Body of pancreas (tissue), 4 donors: Measurements from ENCODE around the gene DCANP1. TPM values are rescaled to one million over a fixed set of nuclear protein-coding genes. Genes with fewer than 3 reads are reported as not detected.

ENCODE experiments used
- ATAC-seq: fragments of 150-250 bp; one replicate; pipeline ENCODE4 v1.9.1; 2016
- DNase-seq, 4 donors: peaks; one replicate each; pipeline ENCODE4 v3.0.0-alpha.2; 2019
- H3K27ac ChIP-seq, 4 donors: fragments of 200-600 bp; sonication (generic); 1 replicate in 3 of 4; 2 replicates in 1 of 4; pipeline versions ENCODE4 v1.5.1 to v1.6.1; 2016 to 2019; ENCODE audit warnings: mild to moderate bottlenecking in 1 of 4, mixed read lengths in 1 of 4, moderate library complexity in 1 of 4
- H3K27me3 ChIP-seq, 2 donors: fragments of 200-600 bp; sonication (generic); one replicate each; pipeline ENCODE4 v1.6.0; 2016; ENCODE audit warnings: mild to moderate bottlenecking in 1 of 2
- H3K36me3 ChIP-seq, 2 donors: fragments of 200-600 bp; sonication (generic); replicated peaks in 1 of 2; 2 replicates each; pipeline ENCODE4 v1.5.1; 2016; ENCODE audit warnings: low read depth in 2 of 2; ENCODE audit not compliant: insufficient read depth in 1 of 2
- H3K4me1 ChIP-seq: fragments of 200-600 bp; sonication (generic); one replicate; pipeline ENCODE4 v1.6.0; 2016
- H3K4me3 ChIP-seq, 2 donors: fragments of 200-600 bp; sonication (generic); 1 replicate in 1 of 2; 2 replicates in 1 of 2; pipeline ENCODE4 v1.5.1; 2016 to 2019
- H3K9me3 ChIP-seq, 3 donors: fragments of 200-600 bp; sonication (generic); 1 replicate in 2 of 3; 2 replicates in 1 of 3; pipeline ENCODE4 v1.5.1; 2016
- CTCF ChIP-seq, 7 experiments: fragments of 450-650 bp in 4 of 7; fragments of 200-600 bp in 3 of 7; sonication (generic) in 3 of 7; IDR thresholded peaks; one replicate each; pipeline ENCODE4 v1.5.1; 2016 to 2019; ENCODE audit warnings: antibody characterized with exemption in 7 of 7
- POLR2A ChIP-seq, 3 donors: fragments of 450-650 bp; IDR thresholded peaks; one replicate each; pipeline ENCODE4 v1.6.1; 2016; ENCODE audit warnings: antibody characterized with exemption in 3 of 3, mild to moderate bottlenecking in 2 of 3
- WGBS, 2 donors: methylation state at CpG; one replicate each; pipeline ENCODE4 v1.1.5; 2017; 5-methylcytosine and 5-hydroxymethylcytosine counted together
- intact Hi-C: fragments of 100-400 bp; cut with DNase I; formaldehyde crosslinking; loops from one replicate; pipeline ENCODE4 v1.15.1; 2023
- small RNA-seq: library from RNA; depleted of rRNA; stranded (forward); fragments of <200 nt; gene quantifications from one replicate; pipeline ENCODE3, GENCODE V24; 2016
- total RNA-seq, 2 donors: library from RNA; depleted of rRNA; stranded (reverse); fragments of >200 nt; gene quantifications; one replicate each; pipeline ENCODE4 v1.1.0, GENCODE V29; 2016

The DCANP1 gene
- total RNA-seq, 2 donors from 2014 or later, result under 0.01 TPM; not detected in 1

DNA sequence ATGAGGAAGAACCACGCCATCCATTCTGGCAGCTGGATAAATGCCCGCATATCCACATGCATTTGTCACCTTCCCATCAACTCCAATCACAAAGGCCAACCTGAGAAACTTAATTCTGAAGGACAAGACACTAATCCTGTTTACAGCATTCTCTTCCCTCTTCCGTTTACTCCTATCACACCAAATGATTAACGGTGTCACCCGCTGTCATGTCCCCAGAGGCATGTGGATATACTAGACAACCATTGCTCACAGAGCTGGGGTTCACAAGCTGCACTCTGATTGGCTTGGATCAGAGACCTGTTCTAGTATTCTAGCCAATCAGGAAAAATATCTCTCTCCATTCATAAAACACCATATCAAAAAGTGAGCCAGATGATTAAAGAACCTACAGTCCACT lies 51.7 kb downstream of the DCANP1 start:
- whole genome bisulfite sequencing, 2 donors, result 42 to 67% methylated on average over 5 of the region's 5 CpGs
- H3K4me1 ChIP-seq, result peaks cover 40% of the 10 kb centered on the region
- no peak for TF ChIP-seq POLR2A (IDR thresholded peaks at IDR 0.05)
- no peak for TF ChIP-seq CTCF (IDR thresholded peaks at IDR 0.05)
- DNase-seq (no peak), ATAC-seq (no peak)
- no peaks in the 10 kb centered on the region for H3K27me3 ChIP-seq
- H3K36me3 ChIP-seq, result no peaks in the 10 kb centered on the region
- no peak overlapping the region for H3K4me3 ChIP-seq
- H3K27ac ChIP-seq, result no peak overlapping the region
- no peaks in the 10 kb centered on the region for H3K9me3 ChIP-seq
- intact Hi-C loops, result no loop called here

Small RNA genes lying within 50 kb of the gene (small RNA-seq; reads per million reads assigned to genes)
- gene DCANP1, result not detected

Other genes starting within 250 kb of the DCANP1 start
- 100 to 1,000 TPM in 1 of 2 donors, 10 to 100 TPM in 1; 78.9 to 142 TPM for gene MACROH2A1, start 48.1 kb downstream of the DCANP1 start, total RNA-seq
- not detected for gene TIFAB, start 5.0 kb upstream of the DCANP1 start, total RNA-seq
- gene NEUROG1, start 88.6 kb upstream of the DCANP1 start, total RNA-seq, result not detected
- 10 to 100 TPM; 17.9 to 49.4 TPM for gene CXCL14, start 131.6 kb upstream of the DCANP1 start, total RNA-seq